ENCODE data around the gene ZCCHC3. TPM values are rescaled to one million over a fixed set of nuclear protein-coding genes. Genes with fewer than 3 reads are reported as not detected.

The ZCCHC3 gene
- total RNA-seq, 2 donors from 2014 or later: 13.7 to 15.6 TPM

Other genes starting within 250 kb of the ZCCHC3 start
- gene DEFB125, start 209.9 kb upstream of the ZCCHC3 start, total RNA-seq: not detected
- not detected for gene DEFB126, start 155.0 kb upstream of the ZCCHC3 start, total RNA-seq
- not detected for gene DEFB127, start 140.1 kb upstream of the ZCCHC3 start, total RNA-seq
- not detected for gene DEFB128, start 107.9 kb upstream of the ZCCHC3 start, total RNA-seq
- gene DEFB129, start 70.3 kb upstream of the ZCCHC3 start, total RNA-seq: not detected
- not detected for gene DEFB132, start 39.8 kb upstream of the ZCCHC3 start, total RNA-seq
- gene C20orf96, start 6.8 kb upstream of the ZCCHC3 start, total RNA-seq: 1 to 10 TPM; 7.9 to 8.2 TPM
- gene SOX12, start 28.0 kb downstream of the ZCCHC3 start, total RNA-seq: 1 to 10 TPM; 5.0 to 7.5 TPM
- gene NRSN2, start 49.5 kb downstream of the ZCCHC3 start, total RNA-seq: 10 to 100 TPM; 11.2 to 18.3 TPM
- gene TRIB3, start 83.2 kb downstream of the ZCCHC3 start, total RNA-seq: 10 to 100 TPM; 13.5 to 48.5 TPM
- 100 to 1,000 TPM; 134 to 169 TPM for gene RBCK1, start 110.7 kb downstream of the ZCCHC3 start, total RNA-seq
- gene TBC1D20, start 165.0 kb downstream of the ZCCHC3 start, total RNA-seq: 10 to 100 TPM; 25.4 to 31.9 TPM
- 100 to 1,000 TPM; 107 to 144 TPM for gene CSNK2A1, start 246.2 kb downstream of the ZCCHC3 start, total RNA-seq

Measured in colonic mucosa (tissue), 2 donors.